ENCODE measurements around the gene KBTBD8. TPM values are rescaled to one million over a fixed set of nuclear protein-coding genes. Genes with fewer than 3 reads are reported as not detected.
A peak's percentile ranks its signal among the peaks of the same experiment; 100 is the strongest.

The KBTBD8 gene
- total and polyA plus RNA-seq, 2 donors from 2014 or later: 0.43 to 1.8 TPM

- Histone ChIP-seq H3K4me3 (ENCODE audit: low read length in 3 of 3) (no peak overlapping the region), H3K27me3 (ENCODE audit: control insufficient read depth, insufficient read depth, low read length) (no peaks in the 10 kb centered on the region), H3K4me1 (ENCODE audit: control insufficient read depth in 2 of 3, insufficient read depth in 2 of 3, low read depth in 1 of 3, low read length in 3 of 3) (no peaks in the 10 kb centered on the region), H3K9ac (ENCODE audit: low read length in 3 of 3) (no peak overlapping the region), H3K36me3 (ENCODE audit: control insufficient read depth in 2 of 3, insufficient read depth in 3 of 3, low read length in 3 of 3) (no peaks in the 10 kb centered on the region), H3K9me3 (ENCODE audit: control insufficient read depth in 2 of 3, insufficient read depth in 1 of 3, low read length in 3 of 3) (no peaks in the 10 kb centered on the region), H3K27ac (ENCODE audit: low read depth in 2 of 2, low read length in 2 of 2) (no peak overlapping the region)
- intact Hi-C loops (cut with DNase I): no loop called here
- FAIRE-seq: no peak
- no peak for DNase-seq
- no peak for TF ChIP-seq CTCF (IDR thresholded peaks at IDR 0.05; ENCODE audit: borderline replicate concordance, extremely low read depth, insufficient read depth)
Observed at GRCh38 chr3:66994588-66994987, 3.5 kb upstream of the KBTBD8 start.

GRCh38 chr3:66996696-66997095 lies 1.4 kb upstream of the KBTBD8 start:
- H3K36me3 ChIP-seq (ENCODE audit: control insufficient read depth in 2 of 3, insufficient read depth in 3 of 3, low read length in 3 of 3): no peaks in the 10 kb centered on the region
- intact Hi-C loops (cut with DNase I): no loop called here
- no peak overlapping the region for H3K9ac ChIP-seq (ENCODE audit: low read length in 3 of 3)
- no peaks in the 10 kb centered on the region for H3K4me1 ChIP-seq (ENCODE audit: control insufficient read depth in 2 of 3, insufficient read depth in 2 of 3, low read depth in 1 of 3, low read length in 3 of 3)
- no peak for FAIRE-seq
- no peak overlapping the region for H3K4me3 ChIP-seq (ENCODE audit: low read length in 3 of 3)
- DNase-seq: no peak
- no peak for TF ChIP-seq CTCF (IDR thresholded peaks at IDR 0.05; ENCODE audit: borderline replicate concordance, extremely low read depth, insufficient read depth)
- no peaks in the 10 kb centered on the region for H3K27me3 ChIP-seq (ENCODE audit: control insufficient read depth, insufficient read depth, low read length)
- no peak overlapping the region for H3K27ac ChIP-seq (ENCODE audit: low read depth in 2 of 2, low read length in 2 of 2)
- no peaks in the 10 kb centered on the region for H3K9me3 ChIP-seq (ENCODE audit: control insufficient read depth in 2 of 3, insufficient read depth in 1 of 3, low read length in 3 of 3)

GRCh38 chr3:66997560-66998112 lies 471 bp upstream of the KBTBD8 start:
- Histone ChIP-seq H3K36me3 (ENCODE audit: control insufficient read depth in 2 of 3, insufficient read depth in 3 of 3, low read length in 3 of 3) (no peaks in the 10 kb centered on the region), H3K4me1 (ENCODE audit: control insufficient read depth in 2 of 3, insufficient read depth in 2 of 3, low read depth in 1 of 3, low read length in 3 of 3) (no peaks in the 10 kb centered on the region), H3K9ac (ENCODE audit: low read length in 3 of 3) (no peak overlapping the region), H3K4me3 (ENCODE audit: low read length in 3 of 3) (peak overlapping the region in 2 of 3 donors; percentile 47 to 93), H3K9me3 (ENCODE audit: control insufficient read depth in 2 of 3, insufficient read depth in 1 of 3, low read length in 3 of 3) (no peaks in the 10 kb centered on the region), H3K27ac (ENCODE audit: low read depth in 2 of 2, low read length in 2 of 2) (no peak overlapping the region), H3K27me3 (ENCODE audit: control insufficient read depth, insufficient read depth, low read length) (no peaks in the 10 kb centered on the region)
- intact Hi-C loops (cut with DNase I): no loop called here
- FAIRE-seq (no peak), DNase-seq (no peak)
- TF ChIP-seq CTCF (IDR thresholded peaks at IDR 0.05; ENCODE audit: borderline replicate concordance, extremely low read depth, insufficient read depth): no peak

- H3K4me1 ChIP-seq (ENCODE audit: control insufficient read depth in 2 of 3, insufficient read depth in 2 of 3, low read depth in 1 of 3, low read length in 3 of 3): no peaks in the 10 kb centered on the region
- no peak for FAIRE-seq
- intact Hi-C loops (cut with DNase I): no loop called here
- no peak overlapping the region for H3K27ac ChIP-seq (ENCODE audit: low read depth in 2 of 2, low read length in 2 of 2)
- H3K27me3 ChIP-seq (ENCODE audit: control insufficient read depth, insufficient read depth, low read length): no peaks in the 10 kb centered on the region
- DNase-seq: no peak
- H3K9me3 ChIP-seq (ENCODE audit: control insufficient read depth in 2 of 3, insufficient read depth in 1 of 3, low read length in 3 of 3): no peaks in the 10 kb centered on the region
- TF ChIP-seq CTCF (IDR thresholded peaks at IDR 0.05; ENCODE audit: borderline replicate concordance, extremely low read depth, insufficient read depth): no peak
- peak overlapping the region; percentile 66 to 93 (median 67) for H3K4me3 ChIP-seq (ENCODE audit: low read length in 3 of 3)
- peaks cover 0 to 2% (median 0%) of the 10 kb centered on the region in 3 donors for H3K36me3 ChIP-seq (ENCODE audit: control insufficient read depth in 2 of 3, insufficient read depth in 3 of 3, low read length in 3 of 3)
- H3K9ac ChIP-seq (ENCODE audit: low read length in 3 of 3): peak overlapping the region in 2 of 3 donors; percentile 0 to 24
Observed at GRCh38 chr3:66998904-66999235, 763 bp downstream of the KBTBD8 start.
